SK-N-SH (cell line): Measurements from ENCODE around the gene SIGLEC9.

Source experiments
- CTCF ChIP-seq: fragments of 200-600 bp; sonication (generic); IDR thresholded peaks from 2 replicates; pipeline ENCODE4 v1.6.1; 2017; ENCODE audit warnings: antibody characterized with exemption, mild to moderate bottlenecking, moderate library complexity
- EP300 ChIP-seq, 2 experiments: IDR thresholded peaks; 2 replicates each; pipeline versions ENCODE4 v1.4.0 to v1.6.1; 2012; ENCODE audit warnings: borderline replicate concordance in 1 of 2, low read depth in 1 of 2, low read length in 1 of 2
- EZH2phosphoT487 ChIP-seq: fragments of 200-600 bp; sonication (generic); IDR thresholded peaks from 2 replicates; pipeline ENCODE4 v1.6.1; 2017; ENCODE audit warnings: low read depth, mixed run types, mild to moderate bottlenecking, antibody characterized with exemption, moderate library complexity, borderline replicate concordance
- FOXM1 ChIP-seq: IDR thresholded peaks from 2 replicates; pipeline ENCODE4 v1.4.0; 2012; ENCODE audit warnings: low read depth, mild to moderate bottlenecking
- REST ChIP-seq: IDR thresholded peaks from 2 replicates; pipeline ENCODE4 v1.6.1; 2012; ENCODE audit warnings: mild to moderate bottlenecking, low read depth, low read length, moderate library complexity
- RFX5 ChIP-seq: IDR thresholded peaks from 2 replicates; pipeline ENCODE4 v1.6.1; 2012; ENCODE audit warnings: mild to moderate bottlenecking, improper control_type of control experiment, low read length
- SMC3 ChIP-seq: IDR thresholded peaks from 2 replicates; pipeline ENCODE4 v1.6.1; 2012; ENCODE audit warnings: low read depth, low read length, improper control_type of control experiment
- TAF1 ChIP-seq: IDR thresholded peaks from 2 replicates; pipeline ENCODE4 v1.6.1; 2012; ENCODE audit warnings: low read depth, mild to moderate bottlenecking, low read length, moderate library complexity, borderline replicate concordance
- USF2 ChIP-seq: fragments of 150-350 bp; IDR thresholded peaks from 2 replicates; pipeline ENCODE4 v1.6.1; 2017; ENCODE audit warnings: antibody characterized with exemption, low read length, low read depth, borderline replicate concordance

DNA sequence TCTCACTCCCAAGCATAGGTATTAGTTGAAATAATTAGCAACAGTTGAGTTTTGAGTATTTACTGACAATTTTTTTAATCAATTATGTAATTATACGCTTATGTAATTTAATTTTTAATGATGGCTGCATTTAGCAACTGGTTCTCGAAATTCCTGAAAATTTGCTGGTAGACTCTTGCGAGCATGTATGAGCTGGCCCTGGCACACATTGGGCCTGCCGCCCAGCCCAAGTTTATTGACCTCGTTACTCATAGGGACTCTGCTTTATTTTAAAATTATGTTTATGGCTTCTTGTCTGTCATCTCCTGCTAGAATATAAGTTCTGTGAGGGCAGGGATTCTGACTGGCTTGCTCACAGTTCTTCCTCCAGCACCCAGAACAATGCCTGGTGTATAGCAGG lies 48.7 kb upstream of the SIGLEC9 start:
- no peak for TF ChIP-seq TAF1
- TF ChIP-seq CTCF = no peak
- no peak for TF ChIP-seq REST
- no peak for TF ChIP-seq EP300 (IDR thresholded peaks at IDR 0.05; ENCODE audit: borderline replicate concordance in 1 of 2, low read depth in 1 of 2, low read length in 1 of 2)
- no peak for TF ChIP-seq USF2
- TF ChIP-seq EZH2phosphoT487 = no peak
- TF ChIP-seq FOXM1 = no peak
- no peak for TF ChIP-seq SMC3
- no peak for TF ChIP-seq RFX5
